Mesenchymal stem cell (in vitro differentiated cells and primary cell): ENCODE results near the gene RAE1.

ENCODE experiments used
- DNase-seq: peaks from one replicate; pipeline ENCODE4 v3.0.0-alpha.2; 2013
- H2AFZ ChIP-seq: one replicate; pipeline ENCODE4 v1.6.1; 2013; ENCODE audit warnings: low read depth, mild to moderate bottlenecking, control low read depth, inconsistent platforms, low read length, moderate library complexity
- H2AK5ac ChIP-seq: 2 replicates; pipeline ENCODE4 v1.6.1; 2013; ENCODE audit warnings: low read length, moderate library complexity, mild to moderate bottlenecking, inconsistent platforms; ENCODE audit not compliant: severe bottlenecking
- H2BK120ac ChIP-seq: one replicate; pipeline ENCODE4 v1.6.1; 2013; ENCODE audit warnings: low read depth, mild to moderate bottlenecking, inconsistent platforms, low read length, moderate library complexity
- H2BK12ac ChIP-seq, 2 experiments: one replicate each; pipeline ENCODE4 v1.6.1; 2013; ENCODE audit warnings: inconsistent platforms in 2 of 2, low read length in 2 of 2, mild to moderate bottlenecking in 2 of 2, moderate library complexity in 2 of 2, control low read depth in 1 of 2
- H2BK15ac ChIP-seq: one replicate; pipeline ENCODE4 v1.6.1; 2013; ENCODE audit warnings: mild to moderate bottlenecking, low read depth, inconsistent platforms; ENCODE audit not compliant: poor library complexity, severe bottlenecking
- H2BK5ac ChIP-seq: 2 replicates; pipeline ENCODE4 v1.6.1; 2013; ENCODE audit warnings: low read depth, mild to moderate bottlenecking, low read length, control low read depth, inconsistent platforms; ENCODE audit not compliant: poor library complexity, severe bottlenecking
- H3K14ac ChIP-seq, 2 experiments: one replicate each; pipeline ENCODE4 v1.6.1; 2013; ENCODE audit warnings: inconsistent platforms in 2 of 2, low read length in 2 of 2, control low read depth in 1 of 2, mild to moderate bottlenecking in 1 of 2, moderate library complexity in 1 of 2
- H3K18ac ChIP-seq, 2 experiments: one replicate each; pipeline ENCODE4 v1.6.1; 2013; ENCODE audit warnings: inconsistent platforms in 2 of 2, low read length in 2 of 2, control low read depth in 1 of 2, low read depth in 1 of 2, mild to moderate bottlenecking in 1 of 2
- H3K23ac ChIP-seq, 2 experiments: one replicate each; pipeline ENCODE4 v1.6.1; 2013; ENCODE audit warnings: inconsistent platforms in 2 of 2, low read length in 2 of 2, mild to moderate bottlenecking in 2 of 2, moderate library complexity in 2 of 2, control low read depth in 1 of 2
- H3K27ac ChIP-seq: 2 replicates; pipeline ENCODE4 v1.5.1; 2013; ENCODE audit warnings: mild to moderate bottlenecking, moderate library complexity, low read length, control low read depth, inconsistent platforms; ENCODE audit not compliant: poor library complexity, severe bottlenecking
- H3K27me3 ChIP-seq, 2 experiments: 2 replicates each; pipeline versions ENCODE4 v1.6.1 to v1.7.0; 2013; ENCODE audit warnings: low read length in 2 of 2, mild to moderate bottlenecking in 2 of 2, moderate library complexity in 2 of 2, control low read depth in 1 of 2, inconsistent platforms in 1 of 2; ENCODE audit not compliant: control insufficient read depth in 1 of 2, insufficient read depth in 1 of 2
- H3K36me3 ChIP-seq, 2 experiments: 2 replicates each; pipeline versions ENCODE4 v1.6.1 to v1.7.0; 2013; ENCODE audit warnings: low read length in 2 of 2, control low read depth in 1 of 2, inconsistent platforms in 1 of 2, low read depth in 1 of 2, mild to moderate bottlenecking in 1 of 2; ENCODE audit not compliant: insufficient read depth in 2 of 2, control insufficient read depth in 1 of 2
- H3K4ac ChIP-seq, 2 experiments: one replicate each; pipeline ENCODE4 v1.6.1; 2013; ENCODE audit warnings: inconsistent platforms in 2 of 2, low read length in 2 of 2, mild to moderate bottlenecking in 2 of 2, moderate library complexity in 2 of 2, control low read depth in 1 of 2, low read depth in 1 of 2
- H3K4me1 ChIP-seq: 2 replicates; pipeline ENCODE4 v1.6.1; 2013; ENCODE audit warnings: low read depth, low read length, control low read depth; ENCODE audit not compliant: control insufficient read depth, insufficient read depth
- H3K4me2 ChIP-seq: 2 replicates; pipeline ENCODE4 v1.6.1; 2013; ENCODE audit warnings: low read length, mild to moderate bottlenecking, inconsistent platforms; ENCODE audit not compliant: poor library complexity, severe bottlenecking
- H3K4me3 ChIP-seq, 2 experiments: 2 replicates each; pipeline versions ENCODE4 v1.5.1 to v1.7.0; 2013; ENCODE audit warnings: low read length in 2 of 2, mild to moderate bottlenecking in 2 of 2, control low read depth in 1 of 2, low read depth in 1 of 2; ENCODE audit not compliant: insufficient read depth in 1 of 2
- H3K79me1 ChIP-seq: replicated peaks from 2 replicates; pipeline ENCODE4 v1.6.1; 2013; ENCODE audit warnings: mild to moderate bottlenecking, control low read depth, low read length, inconsistent platforms; ENCODE audit not compliant: poor library complexity, severe bottlenecking
- H3K9ac ChIP-seq: 2 replicates; pipeline ENCODE4 v1.7.0; 2013; ENCODE audit warnings: mild to moderate bottlenecking, low read length, moderate library complexity
- H3K9me3 ChIP-seq: 2 replicates; pipeline ENCODE4 v1.7.0; 2013; ENCODE audit warnings: mild to moderate bottlenecking, low read length; ENCODE audit not compliant: control insufficient read depth
- H4K8ac ChIP-seq: one replicate; pipeline ENCODE4 v1.6.1; 2013; ENCODE audit warnings: inconsistent platforms, mild to moderate bottlenecking, low read length, moderate library complexity
- H4K91ac ChIP-seq: one replicate; pipeline ENCODE4 v1.6.1; 2013; ENCODE audit warnings: mild to moderate bottlenecking, low read length, inconsistent platforms
- WGBS: methylation state at CpG from one replicate; pipeline ENCODE4 v1.1.7; 2013; ENCODE audit warnings: mixed read lengths; 5-methylcytosine and 5-hydroxymethylcytosine counted together

RAE1 gene

DNA sequence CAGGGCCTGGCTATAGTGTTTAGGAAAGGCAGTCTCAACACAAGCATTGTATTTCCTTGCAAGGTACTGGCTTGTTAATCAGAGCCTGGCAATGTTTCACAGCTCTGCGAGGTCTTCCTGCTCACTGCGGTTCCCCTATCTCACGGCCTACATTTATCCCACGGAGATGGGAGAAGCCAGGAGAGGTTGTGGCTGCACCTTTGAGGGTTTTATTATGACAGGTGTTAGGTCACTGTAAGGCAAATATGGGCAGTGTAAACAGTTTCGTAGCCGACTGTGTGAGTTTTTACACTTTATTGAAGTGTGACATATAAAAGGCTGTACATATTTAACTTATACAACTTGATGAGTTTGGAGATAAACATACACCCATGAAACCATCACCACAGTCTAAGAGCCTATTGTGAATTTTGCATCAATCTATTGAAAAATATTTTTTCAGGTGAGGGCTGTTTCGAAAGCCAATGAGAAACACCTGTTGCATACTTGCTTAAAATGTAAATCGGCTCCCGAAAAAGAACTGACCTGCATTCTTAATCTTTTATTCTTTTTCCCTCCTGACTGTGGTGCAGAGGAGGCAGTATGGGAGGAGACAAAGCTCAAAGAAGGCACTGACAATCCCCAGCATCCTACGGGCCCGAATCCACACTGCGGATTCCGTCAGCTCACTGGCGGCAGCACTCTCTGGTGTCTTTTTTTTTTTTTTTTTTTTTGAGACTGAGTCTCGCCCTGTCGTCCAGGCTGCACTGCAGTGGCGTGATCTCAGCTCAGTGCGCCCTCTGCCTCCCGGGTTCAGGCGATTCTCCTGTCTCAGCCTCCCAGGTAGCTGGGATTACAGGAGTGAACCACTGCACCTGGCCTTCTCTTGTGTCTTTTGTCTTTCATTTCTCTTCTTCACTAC is 32.6 kb downstream of the RAE1 start:
- Histone ChIP-seq H2BK12ac (no peak overlapping the region), H3K36me3 (peaks cover 23 to 24% of the 10 kb centered on the region in 2 experiments), H3K4me3 (no peak overlapping the region), H2BK120ac (no peak overlapping the region), H3K9ac (no peak overlapping the region), H3K18ac (no peak overlapping the region), H3K4me2 (no peak overlapping the region), H2AFZ (no peak overlapping the region), H2AK5ac (no peak overlapping the region), H4K91ac (no peak overlapping the region), H3K4ac (no peak overlapping the region), H2BK15ac (no peak overlapping the region), H3K14ac (no peak overlapping the region), H3K79me1 (peaks cover 8% of the 10 kb centered on the region), H3K27me3 (no peaks in the 10 kb centered on the region), H3K9me3 (no peaks in the 10 kb centered on the region), H3K4me1 (no peaks in the 10 kb centered on the region), H2BK5ac (no peak overlapping the region), H4K8ac (no peak overlapping the region), H3K27ac (no peak overlapping the region), H3K23ac (no peak overlapping the region)
- no peak for DNase-seq
- WGBS, result 92% methylated on average over 18 of the region's 20 CpGs

- no peak overlapping the region for H3K9ac ChIP-seq
- no peak overlapping the region for H3K4ac ChIP-seq
- H3K36me3 ChIP-seq, result peaks cover 20 to 21% of the 10 kb centered on the region in 2 experiments
- no peak overlapping the region for H2BK120ac ChIP-seq
- 94% methylated on average over 8 of the region's 8 CpGs for WGBS
- no peak overlapping the region for H3K4me3 ChIP-seq
- H2AK5ac ChIP-seq, result no peak overlapping the region
- no peak overlapping the region for H3K27ac ChIP-seq
- no peak overlapping the region for H4K8ac ChIP-seq
- H2BK5ac ChIP-seq, result no peak overlapping the region
- H2BK12ac ChIP-seq, result no peak overlapping the region
- no peak overlapping the region for H3K23ac ChIP-seq
- H3K9me3 ChIP-seq, result no peaks in the 10 kb centered on the region
- H3K4me1 ChIP-seq, result peaks cover 2% of the 10 kb centered on the region
- no peak overlapping the region for H3K14ac ChIP-seq
- no peak overlapping the region for H3K4me2 ChIP-seq
- H2AFZ ChIP-seq, result no peak overlapping the region
- no peak for DNase-seq
- H4K91ac ChIP-seq, result no peak overlapping the region
- H2BK15ac ChIP-seq, result no peak overlapping the region
- peaks cover 6% of the 10 kb centered on the region for H3K79me1 ChIP-seq
- H3K18ac ChIP-seq, result no peak overlapping the region
- no peaks in the 10 kb centered on the region for H3K27me3 ChIP-seq
Measured at GRCh38 chr20:57384486-57384885, 33.4 kb downstream of the RAE1 start.

GRCh38 chr20:57384953-57385761 is 34.1 kb downstream of the RAE1 start:
- H3K4me2 ChIP-seq, result no peak overlapping the region
- H3K9ac ChIP-seq, result no peak overlapping the region
- no peak overlapping the region for H2BK15ac ChIP-seq
- H3K9me3 ChIP-seq, result no peaks in the 10 kb centered on the region
- no peak overlapping the region for H2BK12ac ChIP-seq
- H3K18ac ChIP-seq, result no peak overlapping the region
- no peak overlapping the region for H2BK120ac ChIP-seq
- H3K36me3 ChIP-seq, result peaks cover 13 to 19% of the 10 kb centered on the region in 2 experiments
- no peak overlapping the region for H3K4me3 ChIP-seq
- H2BK5ac ChIP-seq, result no peak overlapping the region
- DNase-seq, result no peak
- H3K4me1 ChIP-seq, result peaks cover 9% of the 10 kb centered on the region
- peaks cover 5% of the 10 kb centered on the region for H3K79me1 ChIP-seq
- no peak overlapping the region for H3K23ac ChIP-seq
- no peak overlapping the region for H3K14ac ChIP-seq
- no peak overlapping the region for H2AK5ac ChIP-seq
- WGBS, result 94% methylated on average over 29 of the region's 29 CpGs
- H3K27me3 ChIP-seq, result no peaks in the 10 kb centered on the region
- no peak overlapping the region for H2AFZ ChIP-seq
- H3K27ac ChIP-seq, result no peak overlapping the region
- H4K8ac ChIP-seq, result no peak overlapping the region
- no peak overlapping the region for H4K91ac ChIP-seq
- H3K4ac ChIP-seq, result no peak overlapping the region

DNA sequence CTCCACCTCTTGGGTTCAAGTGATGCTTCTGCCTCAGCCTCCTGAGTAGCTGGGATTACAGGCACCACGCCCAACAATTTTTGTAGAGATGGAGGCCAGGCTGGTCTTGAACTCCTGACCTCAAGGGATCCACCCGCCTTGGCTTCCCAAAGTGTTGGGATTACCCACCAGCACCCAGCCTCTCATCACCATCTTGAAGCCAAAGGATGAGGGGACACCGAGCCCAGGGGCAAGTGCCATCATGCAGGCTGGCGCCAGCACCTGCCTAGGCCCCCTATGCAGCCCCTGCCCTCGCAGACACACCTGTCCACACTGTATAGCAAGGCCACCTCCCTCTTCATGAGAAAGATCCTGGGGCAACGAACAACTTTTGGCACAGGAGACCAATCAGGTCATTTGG is 34.9 kb downstream of the RAE1 start:
- DNase-seq, result no peak
- no peak overlapping the region for H3K14ac ChIP-seq
- no peaks in the 10 kb centered on the region for H3K9me3 ChIP-seq
- no peak overlapping the region for H2AFZ ChIP-seq
- no peak overlapping the region for H3K27ac ChIP-seq
- peaks cover 5% of the 10 kb centered on the region for H3K79me1 ChIP-seq
- no peak overlapping the region for H4K91ac ChIP-seq
- no peak overlapping the region for H4K8ac ChIP-seq
- H3K23ac ChIP-seq, result no peak overlapping the region
- no peaks in the 10 kb centered on the region for H3K27me3 ChIP-seq
- no peak overlapping the region for H3K4ac ChIP-seq
- no peak overlapping the region for H2BK12ac ChIP-seq
- no peak overlapping the region for H3K18ac ChIP-seq
- peaks cover 5 to 14% of the 10 kb centered on the region in 2 experiments for H3K36me3 ChIP-seq
- no peak overlapping the region for H3K9ac ChIP-seq
- H3K4me1 ChIP-seq, result peaks cover 12% of the 10 kb centered on the region
- H3K4me3 ChIP-seq, result no peak overlapping the region
- H2BK120ac ChIP-seq, result no peak overlapping the region
- no peak overlapping the region for H2BK5ac ChIP-seq
- H3K4me2 ChIP-seq, result no peak overlapping the region
- 96% methylated on average over 6 of the region's 6 CpGs for WGBS
- H2BK15ac ChIP-seq, result no peak overlapping the region
- H2AK5ac ChIP-seq, result no peak overlapping the region
